H54 (cell line): ENCODE measurements around the gene NOL4L.

Source experiments
- DNase-seq: peaks from one replicate; pipeline ENCODE4 v3.0.0; 2011; ENCODE audit warnings: low spot score, mixed read lengths; ENCODE audit not compliant: insufficient read length
- FAIRE-seq: peaks from 3 replicates; lab custom pipeline; 2011; peaks lifted over from hg19 to GRCh38; lab: Jason Lieb, UNC
- POLR2A ChIP-seq: IDR thresholded peaks from 2 replicates; pipeline ENCODE4 v1.6.1; 2011; ENCODE audit warnings: low read depth, mild to moderate bottlenecking, low read length

NOL4L gene

GRCh38 chr20:32585011-32585585 lies at the start of gene NOL4L:
Gene NOL4L, minus strand, starts transcription at chr20:32585333. Its CDS starts 443 bp downstream, at chr20:32584890.
- TF ChIP-seq POLR2A = peak; percentile 7; the same call in 1 of the 2 replicates
- FAIRE-seq (no peak), DNase-seq (peak; percentile 47)

- DNase-seq = no peak
- no peak for TF ChIP-seq POLR2A
- no peak for FAIRE-seq
Measured at GRCh38 chr20:32634041-32634805, 49.1 kb upstream of the NOL4L start.

- no peak for TF ChIP-seq POLR2A
- FAIRE-seq (no peak), DNase-seq (no peak)
Measured at GRCh38 chr20:32632461-32633354, 47.6 kb upstream of the NOL4L start.

- TF ChIP-seq POLR2A = no peak
- FAIRE-seq = no peak
- no peak for DNase-seq
Measured at GRCh38 chr20:32631933-32632460, 46.9 kb upstream of the NOL4L start.

- TF ChIP-seq POLR2A = no peak
- no peak for DNase-seq
- FAIRE-seq = no peak
Measured at GRCh38 chr20:32629813-32630212, 44.7 kb upstream of the NOL4L start.

- no peak for DNase-seq
- no peak for TF ChIP-seq POLR2A
- no peak for FAIRE-seq
Measured at GRCh38 chr20:32628960-32629530, 43.9 kb upstream of the NOL4L start.

- no peak for FAIRE-seq
- no peak for DNase-seq
- TF ChIP-seq POLR2A = no peak
Measured at GRCh38 chr20:32626859-32627636, 41.9 kb upstream of the NOL4L start.

GRCh38 chr20:32626407-32626806 lies 41.3 kb upstream of the NOL4L start:
- DNase-seq (no peak), FAIRE-seq (no peak)
- no peak for TF ChIP-seq POLR2A

- FAIRE-seq = no peak
- no peak for TF ChIP-seq POLR2A
- DNase-seq = no peak
Measured at GRCh38 chr20:32625996-32626395, 40.9 kb upstream of the NOL4L start.

GRCh38 chr20:32624687-32625345 lies 39.7 kb upstream of the NOL4L start:
- DNase-seq (no peak), FAIRE-seq (no peak)
- TF ChIP-seq POLR2A = no peak

GRCh38 chr20:32623667-32624157 lies 38.6 kb upstream of the NOL4L start:
- DNase-seq (no peak), FAIRE-seq (no peak)
- TF ChIP-seq POLR2A = no peak
